GM19397 (cell line): ENCODE results near the gene FAH.

Experiments used
- ATAC-seq: cut with Tn5 transposase; IDR thresholded peaks from one replicate; pipeline ENCODE4 v1.9.1; 2021; ENCODE audit warnings: mild to moderate bottlenecking, moderate library complexity; ENCODE audit not compliant: unreplicated experiment

The FAH gene

GRCh38 chr15:80231371-80231770 is 78.6 kb downstream of the FAH start:
- ATAC-seq, result no peak

- ATAC-seq, result no peak
Measured at GRCh38 chr15:80233581-80233980, 80.8 kb downstream of the FAH start.

GRCh38 chr15:80234883-80235282 is 82.1 kb downstream of the FAH start:
- ATAC-seq, result no peak
